OCI-LY3 (cell line): ENCODE measurements around the gene ATXN7.

ENCODE experiments used
- EZH2phosphoT487 ChIP-seq: fragments of 200-600 bp; shearing (Covaris generic); IDR thresholded peaks from 2 replicates; pipeline ENCODE4 v1.6.1; 2018; ENCODE audit warnings: antibody characterized with exemption, mixed run types, low read depth
- TF ChIP-seq, protein P1 (sequence below): fragments of 200-600, 300-600 bp; sonication (generic); IDR thresholded peaks from 2 replicates; pipeline ENCODE4 v1.5.1; 2014; ENCODE audit warnings: antibody characterized with exemption, low read length, low read depth

DNA sequence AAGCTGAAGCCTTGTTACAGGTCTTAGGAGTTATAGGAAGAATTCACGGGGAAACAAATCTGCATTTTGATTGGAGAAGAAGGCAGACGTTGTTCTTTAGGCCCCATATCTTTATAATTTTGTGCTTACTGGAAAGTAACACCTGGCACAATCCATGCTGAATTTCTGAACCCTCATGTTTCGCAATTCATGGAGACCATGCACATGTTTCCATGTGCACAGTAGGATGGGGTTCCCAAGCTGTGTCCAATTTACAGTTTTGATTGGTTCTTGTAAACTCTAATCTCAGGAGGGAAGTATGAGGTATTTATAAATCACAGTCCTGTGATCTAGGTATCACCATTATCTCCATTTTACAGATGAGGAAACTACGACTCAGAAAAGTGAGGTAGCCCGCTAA, 56.3 kb downstream of the ATXN7 start:
- TF ChIP-seq, protein P1, sequence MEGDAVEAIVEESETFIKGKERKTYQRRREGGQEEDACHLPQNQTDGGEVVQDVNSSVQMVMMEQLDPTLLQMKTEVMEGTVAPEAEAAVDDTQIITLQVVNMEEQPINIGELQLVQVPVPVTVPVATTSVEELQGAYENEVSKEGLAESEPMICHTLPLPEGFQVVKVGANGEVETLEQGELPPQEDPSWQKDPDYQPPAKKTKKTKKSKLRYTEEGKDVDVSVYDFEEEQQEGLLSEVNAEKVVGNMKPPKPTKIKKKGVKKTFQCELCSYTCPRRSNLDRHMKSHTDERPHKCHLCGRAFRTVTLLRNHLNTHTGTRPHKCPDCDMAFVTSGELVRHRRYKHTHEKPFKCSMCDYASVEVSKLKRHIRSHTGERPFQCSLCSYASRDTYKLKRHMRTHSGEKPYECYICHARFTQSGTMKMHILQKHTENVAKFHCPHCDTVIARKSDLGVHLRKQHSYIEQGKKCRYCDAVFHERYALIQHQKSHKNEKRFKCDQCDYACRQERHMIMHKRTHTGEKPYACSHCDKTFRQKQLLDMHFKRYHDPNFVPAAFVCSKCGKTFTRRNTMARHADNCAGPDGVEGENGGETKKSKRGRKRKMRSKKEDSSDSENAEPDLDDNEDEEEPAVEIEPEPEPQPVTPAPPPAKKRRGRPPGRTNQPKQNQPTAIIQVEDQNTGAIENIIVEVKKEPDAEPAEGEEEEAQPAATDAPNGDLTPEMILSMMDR: no peak
- no peak for TF ChIP-seq EZH2phosphoT487
